ENCODE results near the gene MOGAT1.
"Not testable (repeated sequence)": the region's sequence is repeated elsewhere in the genome, so short reads cannot be mapped to it uniquely, and the experiment has no call there.

The MOGAT1 gene

DNA sequence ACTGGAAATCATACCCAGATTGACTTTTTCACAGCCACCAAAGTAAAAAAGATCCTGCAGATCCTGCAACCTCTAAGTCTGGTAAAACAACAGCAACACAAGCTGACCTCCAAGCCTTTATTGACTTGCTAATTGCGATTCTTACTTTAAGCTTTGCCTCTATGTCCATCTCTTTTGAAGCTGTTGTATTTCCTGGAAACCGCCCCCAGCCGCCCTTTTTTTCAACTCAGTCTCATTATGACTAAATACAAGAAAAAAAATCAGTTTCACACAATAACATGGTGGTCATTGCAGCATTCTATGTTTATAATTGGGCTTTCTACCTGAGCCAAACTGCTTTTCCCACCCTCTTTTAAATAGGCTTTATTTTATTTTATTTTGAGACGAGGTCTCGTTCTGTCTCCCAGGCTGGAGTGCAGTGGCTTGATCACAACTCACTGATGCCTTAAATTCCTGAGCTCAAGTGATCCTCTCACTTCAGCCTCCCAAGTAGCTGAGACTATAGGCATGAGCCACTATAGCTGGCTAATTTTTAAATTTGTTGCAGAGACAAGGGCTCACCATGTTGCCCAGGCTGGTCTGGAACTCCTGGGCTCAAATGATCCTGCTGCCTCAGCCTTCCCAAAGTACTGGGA lies 76.2 kb downstream of the MOGAT1 start:
- no peak overlapping the region for H3K27ac ChIP-seq
- TF ChIP-seq, protein P1, sequence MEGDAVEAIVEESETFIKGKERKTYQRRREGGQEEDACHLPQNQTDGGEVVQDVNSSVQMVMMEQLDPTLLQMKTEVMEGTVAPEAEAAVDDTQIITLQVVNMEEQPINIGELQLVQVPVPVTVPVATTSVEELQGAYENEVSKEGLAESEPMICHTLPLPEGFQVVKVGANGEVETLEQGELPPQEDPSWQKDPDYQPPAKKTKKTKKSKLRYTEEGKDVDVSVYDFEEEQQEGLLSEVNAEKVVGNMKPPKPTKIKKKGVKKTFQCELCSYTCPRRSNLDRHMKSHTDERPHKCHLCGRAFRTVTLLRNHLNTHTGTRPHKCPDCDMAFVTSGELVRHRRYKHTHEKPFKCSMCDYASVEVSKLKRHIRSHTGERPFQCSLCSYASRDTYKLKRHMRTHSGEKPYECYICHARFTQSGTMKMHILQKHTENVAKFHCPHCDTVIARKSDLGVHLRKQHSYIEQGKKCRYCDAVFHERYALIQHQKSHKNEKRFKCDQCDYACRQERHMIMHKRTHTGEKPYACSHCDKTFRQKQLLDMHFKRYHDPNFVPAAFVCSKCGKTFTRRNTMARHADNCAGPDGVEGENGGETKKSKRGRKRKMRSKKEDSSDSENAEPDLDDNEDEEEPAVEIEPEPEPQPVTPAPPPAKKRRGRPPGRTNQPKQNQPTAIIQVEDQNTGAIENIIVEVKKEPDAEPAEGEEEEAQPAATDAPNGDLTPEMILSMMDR (conservative IDR thresholded peaks at IDR 0.05): no peak

DNA sequence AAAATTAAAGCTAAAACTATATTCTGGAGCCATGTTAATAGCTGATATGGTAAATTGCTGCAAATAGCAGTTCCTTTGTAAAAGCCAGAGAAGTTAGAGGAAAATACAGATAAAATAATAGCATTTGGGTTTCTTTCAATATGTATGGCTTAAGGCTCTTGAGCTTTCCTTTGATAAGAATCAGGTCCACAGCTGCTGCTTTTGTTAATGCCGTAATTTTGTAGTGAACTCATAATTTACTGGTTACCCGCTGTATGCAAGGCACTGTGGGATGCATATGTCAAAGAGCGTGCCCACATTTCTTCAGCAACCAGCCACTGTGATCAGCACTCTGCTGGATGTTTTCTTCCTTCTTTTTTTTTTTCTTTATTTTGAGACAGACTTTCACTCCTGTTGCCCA lies 79.1 kb downstream of the MOGAT1 start:
- TF ChIP-seq, protein P1 (conservative IDR thresholded peaks at IDR 0.05): no peak
- H3K27ac ChIP-seq: no peak overlapping the region

DNA sequence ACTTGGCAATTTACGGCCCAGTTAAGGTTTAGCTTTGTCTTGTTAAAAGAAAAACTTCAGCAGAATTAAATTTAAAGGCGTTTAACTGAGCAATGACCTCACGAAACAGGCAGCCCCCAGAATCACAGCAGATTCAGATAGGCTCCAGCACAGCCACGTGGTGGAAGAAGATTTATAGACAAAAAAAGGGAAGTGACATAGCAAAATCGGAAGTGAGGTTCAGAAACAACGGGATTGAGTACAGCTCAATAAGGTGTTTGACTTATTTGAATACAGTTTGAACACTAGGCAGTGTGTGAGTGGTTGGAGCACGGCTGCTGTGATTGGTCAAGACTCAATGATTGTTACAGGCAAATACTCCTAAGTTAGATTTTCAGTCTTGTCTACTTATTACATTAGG lies 79.8 kb downstream of the MOGAT1 start:
- no peak overlapping the region for H3K27ac ChIP-seq
- TF ChIP-seq, protein P1 (conservative IDR thresholded peaks at IDR 0.05): no peak

DNA sequence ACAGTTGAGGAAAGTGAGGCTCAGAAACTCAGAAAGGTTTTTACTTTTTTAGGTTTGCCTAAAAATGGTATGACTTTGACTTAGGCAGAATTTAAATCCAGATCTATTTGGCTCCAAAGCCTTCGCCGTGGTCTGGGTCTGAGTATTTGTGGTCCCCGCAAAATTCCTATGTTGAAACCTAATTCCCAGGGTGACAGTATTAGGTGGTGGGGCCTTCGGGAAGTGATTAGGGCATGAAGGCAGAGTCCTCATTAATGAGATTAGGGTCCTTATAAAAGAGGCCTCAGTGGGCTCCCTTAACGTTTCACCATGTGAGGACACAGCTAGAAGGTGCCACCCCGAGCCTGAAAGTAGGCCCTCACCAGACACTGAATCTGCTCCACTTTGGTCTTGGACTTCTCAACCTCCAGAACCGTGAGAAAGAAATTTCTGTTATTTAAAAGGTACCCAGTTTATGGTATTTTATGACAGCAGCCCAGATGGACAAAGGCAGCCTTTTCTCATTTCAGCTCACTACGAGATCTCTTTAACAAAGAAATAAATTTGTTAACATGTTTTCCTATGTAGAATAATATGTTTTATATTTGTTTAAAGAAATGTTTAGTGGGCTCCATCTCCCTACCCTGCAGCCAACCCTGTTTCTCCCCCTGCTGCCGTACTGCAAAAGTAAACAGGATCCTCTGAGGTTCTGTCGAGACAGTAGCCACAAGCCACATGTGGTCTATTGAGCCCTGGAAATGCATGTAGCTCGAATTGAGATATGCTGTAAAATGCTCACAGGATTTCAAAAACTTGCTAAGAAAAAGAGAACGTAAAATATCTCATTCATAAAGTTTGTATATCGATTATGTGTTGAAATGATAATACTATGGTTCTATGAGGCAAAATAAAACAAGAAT lies 80.6 kb downstream of the MOGAT1 start:
- TF ChIP-seq, protein P1 (conservative IDR thresholded peaks at IDR 0.05): no peak
- H3K27ac ChIP-seq: peak overlapping the region; percentile 59

DNA sequence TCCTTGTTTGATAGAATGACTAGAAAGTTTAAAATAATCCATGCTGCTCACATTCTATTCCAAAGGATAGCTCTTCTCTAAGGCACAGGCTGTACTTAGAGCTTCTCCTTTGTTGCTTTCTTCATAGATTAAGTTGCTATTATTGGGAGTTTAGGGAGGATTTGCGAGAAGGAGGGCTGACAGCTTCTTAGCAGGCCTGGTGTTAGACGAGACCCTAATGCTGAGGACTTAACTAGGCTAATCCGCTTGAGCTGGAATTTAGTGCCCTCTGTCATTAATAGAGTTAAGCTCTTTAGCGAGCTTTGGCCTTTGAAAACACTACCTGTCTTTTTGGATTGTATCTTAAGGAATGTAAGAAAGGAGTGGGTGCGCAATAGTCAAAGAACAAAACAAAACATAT lies 81.3 kb downstream of the MOGAT1 start:
- TF ChIP-seq, protein P1 (conservative IDR thresholded peaks at IDR 0.05): no peak

DNA sequence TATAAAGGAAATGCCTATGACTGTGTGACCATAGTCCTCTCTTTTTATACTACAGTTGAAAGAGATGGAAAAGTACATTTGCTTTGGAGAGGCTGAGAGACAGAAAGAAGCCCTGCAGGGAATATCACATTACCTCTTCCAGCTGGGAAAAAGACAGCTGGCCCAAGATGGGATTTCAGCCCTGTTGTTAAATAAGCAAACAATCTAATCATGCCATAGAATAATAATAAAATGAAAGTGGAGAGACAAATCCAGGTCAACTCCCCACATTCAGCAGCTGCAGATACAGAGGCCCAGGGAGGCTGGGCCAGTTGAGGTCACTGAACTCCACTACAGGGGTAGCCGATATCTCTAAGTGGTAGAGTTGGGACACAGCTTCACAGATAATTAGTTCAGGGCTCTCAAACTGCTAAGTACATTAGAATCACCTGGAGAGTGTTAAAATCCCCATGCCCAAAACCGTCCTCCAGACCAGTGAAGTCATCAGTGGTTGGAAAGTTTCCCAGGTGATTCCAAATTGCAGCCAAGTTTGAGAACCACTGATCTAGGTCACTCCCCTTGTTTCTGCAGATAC lies 81.9 kb downstream of the MOGAT1 start:
- H3K27ac ChIP-seq: peak overlapping the region; percentile 59
- TF ChIP-seq, protein P1 (conservative IDR thresholded peaks at IDR 0.05): no peak

More for the DNA sequence above, 81.3 kb downstream of the MOGAT1 start:
- peak overlapping the region; percentile 59 for H3K27ac ChIP-seq

DNA sequence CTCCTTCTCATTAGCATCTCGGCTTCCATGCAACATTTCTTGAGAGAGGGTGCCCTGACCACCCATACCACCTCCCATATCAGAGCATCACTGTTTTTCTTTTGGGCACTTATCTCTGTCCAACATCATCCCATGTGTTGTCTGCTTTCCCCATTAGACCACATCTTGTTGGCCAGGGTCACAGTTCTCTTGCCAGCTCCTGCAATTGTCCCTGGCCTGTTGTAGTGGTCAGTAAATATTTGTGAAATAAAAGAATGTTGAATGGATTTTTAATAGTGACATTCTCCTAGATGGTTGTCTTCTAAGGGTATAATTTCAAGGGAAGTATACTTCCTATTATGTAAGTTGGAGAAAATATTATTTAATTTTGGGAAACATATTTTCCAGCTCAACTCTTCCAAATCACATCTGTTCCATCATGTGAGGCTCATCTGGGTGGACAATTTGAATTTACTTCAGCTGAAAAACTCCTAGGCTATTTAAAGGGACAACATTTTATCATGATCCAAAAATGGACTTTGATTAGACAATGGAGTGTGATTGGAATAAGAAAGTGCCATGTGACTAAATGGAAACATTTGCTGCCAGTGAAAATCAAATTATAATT lies 83.0 kb downstream of the MOGAT1 start:
- peak overlapping the region; percentile 59 for H3K27ac ChIP-seq
- TF ChIP-seq, protein P1 (conservative IDR thresholded peaks at IDR 0.05): no peak

DNA sequence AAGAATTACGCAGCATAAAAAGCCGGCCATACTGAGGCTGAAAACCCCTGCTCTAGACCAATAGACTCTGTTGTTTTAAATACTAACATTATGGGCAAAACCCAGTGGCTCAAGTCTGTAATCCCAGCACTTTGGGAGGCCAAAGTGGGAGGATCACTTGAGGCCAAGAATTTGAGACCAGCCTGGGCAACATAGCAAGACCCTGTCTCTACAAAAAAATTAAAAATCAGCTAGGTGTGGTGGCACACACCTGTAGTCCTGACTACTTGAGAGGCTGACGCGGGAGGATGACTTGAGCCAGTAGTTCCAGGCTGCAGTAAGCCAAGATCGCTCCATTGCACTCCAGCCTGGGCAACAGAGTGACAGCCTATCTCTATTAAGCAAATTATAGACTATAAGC lies 84.1 kb downstream of the MOGAT1 start:
- H3K27ac ChIP-seq: not testable (repeated sequence)
